ENCODE results near the gene CTSK.
"Not testable (repeated sequence)": the region's sequence is repeated elsewhere in the genome, so short reads cannot be mapped to it uniquely, and the experiment has no call there.

The CTSK gene

DNA sequence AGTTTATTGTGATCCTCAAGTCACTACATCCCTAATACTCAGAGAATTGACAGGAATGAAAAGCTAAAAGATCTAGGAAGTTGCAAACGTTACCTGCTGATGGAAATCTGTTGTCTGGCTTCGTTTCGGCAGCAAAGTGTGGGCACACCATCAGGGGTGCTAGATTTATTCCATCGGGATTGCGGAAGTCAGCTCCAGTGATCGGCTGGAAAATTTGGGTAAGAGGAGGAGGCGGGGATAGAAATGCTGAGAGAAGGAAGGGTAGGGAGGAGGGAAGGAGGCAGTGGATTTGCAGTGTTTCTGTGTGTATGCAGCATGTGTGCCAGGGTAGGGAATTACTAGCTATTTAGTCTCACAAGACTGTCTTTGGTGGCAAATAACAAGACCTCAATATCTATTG lies at the start of gene CTSK:
TSS of gene CTSK (minus strand) at position 140 of the 400 bp plus-strand sequence. CDS start 1,455 bp downstream, outside the sequence.
- DNase-seq, result peak; percentile 73

GRCh38 chr1:150852734-150853133 lies 44.7 kb upstream of the CTSK start:
- not testable (repeated sequence) for DNase-seq

- not testable (repeated sequence) for DNase-seq
Observed at GRCh38 chr1:150850801-150851362, 42.8 kb upstream of the CTSK start.

GRCh38 chr1:150846473-150847146 lies 38.5 kb upstream of the CTSK start:
- no peak for DNase-seq

DNA sequence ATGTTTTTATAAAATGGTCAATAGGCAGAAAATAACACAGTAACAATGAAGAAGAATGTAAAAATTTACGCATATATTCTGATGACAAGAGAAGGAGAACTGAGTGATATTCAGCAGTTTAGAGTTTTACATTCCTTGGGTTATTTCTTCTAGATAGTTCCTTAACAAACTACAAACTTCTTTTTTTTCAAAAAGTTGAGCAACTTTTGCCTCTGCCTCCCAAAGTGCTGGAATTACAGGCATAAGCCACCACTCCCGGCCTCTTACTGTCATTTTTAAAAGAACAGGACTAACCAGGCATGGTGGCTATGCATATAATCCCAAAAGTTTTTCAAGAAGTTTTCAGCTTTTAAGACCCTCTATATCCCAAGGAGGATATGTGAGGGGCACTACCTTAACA lies 35.4 kb upstream of the CTSK start:
- no peak for DNase-seq

- DNase-seq, result no peak
Observed at GRCh38 chr1:150842964-150843363, 34.9 kb upstream of the CTSK start.

GRCh38 chr1:150842343-150842742 lies 34.3 kb upstream of the CTSK start:
- DNase-seq, result no peak

GRCh38 chr1:150841626-150842025 lies 33.6 kb upstream of the CTSK start:
- DNase-seq, result no peak

GRCh38 chr1:150840850-150841249 lies 32.8 kb upstream of the CTSK start:
- not testable (repeated sequence) for DNase-seq

DNA sequence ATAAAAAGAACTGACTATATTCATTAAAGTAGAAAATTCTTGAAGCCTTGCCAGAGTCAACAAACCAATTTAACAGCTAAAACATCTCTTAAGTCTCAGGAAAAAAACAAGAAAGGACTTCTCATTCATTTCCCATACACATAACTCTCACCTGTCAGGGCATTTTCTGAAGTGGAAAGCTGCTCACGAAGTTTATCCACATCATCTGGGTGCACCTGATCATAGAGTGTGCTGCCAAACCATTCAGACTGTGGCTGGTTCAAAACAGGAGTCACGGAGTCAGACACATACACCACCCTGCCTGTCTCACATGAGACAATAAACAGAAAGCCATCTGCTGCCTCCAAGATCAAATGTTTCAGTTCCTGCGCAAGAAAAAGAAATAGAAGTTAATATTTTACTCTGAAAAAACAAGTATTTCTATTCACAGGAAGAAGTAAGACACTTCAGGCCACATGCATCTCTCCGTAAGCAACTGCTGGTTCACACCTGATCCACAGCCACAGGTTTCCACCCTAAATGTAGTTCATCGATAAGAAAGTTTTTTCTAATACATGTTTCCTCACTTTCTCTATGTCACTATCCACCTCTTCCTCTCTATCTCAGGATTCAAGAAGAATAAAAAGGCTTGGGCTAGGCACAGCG lies 28.2 kb upstream of the CTSK start:
- DNase-seq, result no peak

- not testable (repeated sequence) for DNase-seq
Observed at GRCh38 chr1:150833961-150834360, 25.9 kb upstream of the CTSK start.

- DNase-seq, result no peak
Observed at GRCh38 chr1:150832597-150832996, 24.5 kb upstream of the CTSK start.

DNA sequence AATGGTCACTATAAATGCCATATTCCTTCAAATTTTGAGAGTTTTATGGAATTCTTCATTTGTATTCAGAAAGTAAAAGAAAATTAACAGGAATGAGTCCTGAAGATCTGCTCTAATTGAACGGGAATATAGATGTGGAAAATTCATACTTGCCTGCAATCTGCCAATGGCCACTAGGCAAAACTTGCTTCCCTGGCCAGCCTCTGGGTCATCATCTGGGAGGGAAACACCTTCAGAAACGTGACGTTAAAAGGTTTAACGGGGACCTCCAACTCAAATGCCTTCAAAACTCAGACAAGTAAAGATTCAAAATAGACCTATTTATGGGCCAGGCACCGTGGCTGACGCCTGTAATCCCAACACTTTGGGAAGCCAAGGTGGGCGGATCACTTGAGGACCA lies 21.7 kb upstream of the CTSK start:
- DNase-seq, result no peak

DNA sequence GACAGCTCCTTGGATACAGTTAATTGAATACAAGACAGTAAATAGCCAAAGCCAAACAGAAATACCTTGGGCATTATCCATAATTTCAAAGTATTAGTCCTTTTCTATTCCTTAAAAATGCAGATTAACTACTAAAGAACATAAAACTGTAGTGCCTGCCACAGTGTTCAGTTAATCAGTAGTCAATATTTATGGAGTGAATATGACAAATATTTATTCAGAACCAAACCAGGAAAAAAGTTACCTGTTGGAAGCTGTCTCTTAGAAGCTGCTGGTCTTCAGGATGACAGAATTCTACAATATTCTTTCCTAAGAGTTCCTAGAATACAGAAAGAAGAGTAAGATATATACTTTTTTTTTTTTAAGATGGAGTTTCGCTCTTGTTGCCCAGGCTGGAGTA lies 18.2 kb upstream of the CTSK start:
- no peak for DNase-seq

- DNase-seq, result no peak
Observed at GRCh38 chr1:150820730-150821512, 12.9 kb upstream of the CTSK start.

DNA sequence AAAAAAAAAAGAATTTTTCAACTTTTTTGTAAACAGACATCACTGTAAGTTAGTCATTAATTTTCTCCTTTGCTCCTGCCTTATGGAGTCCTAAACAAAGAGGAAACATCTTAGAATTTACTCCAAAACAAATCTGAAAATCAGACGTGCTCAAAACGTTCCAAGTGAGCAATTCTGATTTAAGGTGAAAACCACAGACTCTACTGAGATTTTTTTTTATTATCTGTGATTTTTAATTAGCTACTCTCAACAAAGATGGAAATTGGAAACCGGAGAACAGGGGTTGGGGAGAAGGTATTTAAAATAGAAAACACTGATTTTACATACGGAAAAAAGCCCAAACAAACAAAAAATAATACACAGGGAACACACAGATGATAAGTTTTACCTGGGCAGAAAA lies 7.8 kb upstream of the CTSK start:
- DNase-seq, result no peak

DNA sequence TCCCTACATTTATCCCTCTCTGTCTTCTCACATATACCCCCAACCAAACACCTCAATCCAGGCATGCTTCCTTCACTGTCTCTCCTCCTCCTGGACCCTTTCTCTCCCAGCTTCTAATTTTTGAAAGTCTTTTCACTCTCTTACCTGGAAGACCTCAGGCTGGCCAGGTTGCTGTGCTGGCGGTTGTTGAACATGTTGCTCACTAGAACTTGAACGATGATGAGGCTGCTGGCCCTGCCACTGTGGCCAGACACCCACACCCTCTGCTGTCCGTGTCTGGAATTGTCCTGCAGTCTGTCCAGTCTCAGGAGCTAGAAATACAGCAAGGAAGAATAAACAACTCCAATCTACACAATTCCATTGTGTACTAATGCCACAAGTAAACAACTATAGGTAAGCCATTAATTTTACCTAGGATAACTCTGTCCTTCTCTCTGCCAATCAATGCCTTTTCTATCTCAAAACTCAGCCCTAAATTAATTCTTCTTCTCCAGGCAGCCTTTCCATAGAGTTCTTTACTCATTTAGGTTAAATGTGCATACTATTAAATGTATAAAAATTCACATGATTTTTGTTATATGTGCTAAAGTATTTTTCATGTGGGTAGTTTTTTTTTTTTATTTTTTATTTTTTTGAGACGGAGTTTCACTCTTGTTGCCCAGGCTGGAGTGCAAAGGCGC lies 5.1 kb upstream of the CTSK start:
- DNase-seq, result peak; percentile 73

DNA sequence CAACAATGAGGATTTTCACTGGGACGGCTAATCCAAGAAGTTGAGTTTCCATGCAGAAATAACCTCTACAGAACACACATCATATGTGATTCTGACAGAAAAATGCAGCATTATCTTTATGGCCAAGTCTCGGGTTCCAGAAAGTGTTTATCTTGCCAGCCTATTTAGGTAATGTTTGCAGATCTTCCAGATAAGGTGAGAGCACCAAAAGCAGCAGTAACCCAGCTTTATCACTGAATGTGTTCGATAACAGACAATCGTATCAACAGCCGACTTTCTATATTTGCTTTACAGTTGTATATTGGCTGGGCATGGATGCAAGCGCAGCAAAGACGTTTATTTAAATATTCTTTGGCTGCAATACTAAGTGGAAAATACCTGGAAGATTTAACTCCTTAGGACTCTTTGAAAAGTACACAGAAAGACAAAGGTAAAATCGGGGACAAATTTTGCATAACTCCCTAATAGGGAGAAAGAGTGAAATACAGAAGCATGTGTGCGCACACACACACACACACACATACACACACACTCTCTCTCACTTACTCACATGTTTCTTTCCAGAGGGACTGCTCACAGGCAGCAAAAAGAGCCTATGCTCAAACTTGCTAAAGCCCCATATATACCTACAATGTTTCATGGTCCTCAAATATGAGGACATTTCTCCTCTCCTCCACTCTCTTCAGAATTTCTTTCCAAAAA lies 3.0 kb upstream of the CTSK start:
- DNase-seq, result no peak

- DNase-seq, result no peak
Observed at GRCh38 chr1:150809651-150810050, 1.6 kb upstream of the CTSK start.

- no peak for DNase-seq
Observed at GRCh38 chr1:150808846-150809245, 786 bp upstream of the CTSK start.

DNA sequence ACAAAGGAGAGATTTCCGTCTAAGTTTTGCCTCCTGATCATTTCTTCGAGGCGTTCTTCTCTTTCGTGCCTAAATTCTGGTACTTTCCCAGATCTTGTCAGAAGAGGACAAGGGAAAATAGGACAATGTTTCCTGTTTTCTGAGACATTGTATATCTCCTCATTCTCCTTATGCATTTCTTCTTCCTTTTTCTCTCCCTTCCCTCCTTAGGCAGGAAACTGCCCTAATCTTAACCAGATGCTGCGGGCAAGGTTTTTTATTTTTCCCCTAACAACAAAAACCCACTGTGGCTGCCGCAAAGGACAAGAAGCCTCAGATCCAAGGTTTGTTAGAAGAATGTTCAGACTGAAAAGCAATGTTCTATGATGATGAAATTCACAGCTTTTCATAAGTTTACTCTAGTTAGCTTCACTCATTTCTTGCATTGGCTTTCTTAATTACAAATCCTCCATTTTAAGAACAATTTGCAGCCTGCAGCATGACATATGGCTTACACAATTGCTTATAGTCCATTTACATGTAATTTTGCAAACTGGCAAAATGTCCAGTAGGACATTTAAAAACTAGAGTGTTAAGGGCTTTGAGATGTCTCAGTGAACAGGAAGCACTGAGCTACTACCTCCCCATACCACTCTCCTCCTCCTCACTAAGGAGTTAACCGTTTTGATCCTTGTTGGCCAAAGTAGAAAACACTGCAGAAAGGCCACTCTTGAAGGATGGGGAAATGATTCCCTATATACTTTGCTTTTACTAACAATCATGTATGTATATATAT lies 624 bp downstream of the CTSK start:
- no peak for DNase-seq

GRCh38 chr1:150805899-150806298 lies 2.2 kb downstream of the CTSK start:
- DNase-seq, result no peak
